Omental fat pad (tissue), 4 donors: ENCODE measurements around the gene TMEM106A. TPM values are rescaled to one million over a fixed set of nuclear protein-coding genes. Genes with fewer than 3 reads are reported as not detected.

Experiments used
- ATAC-seq: fragments of 150-250 bp; one replicate; pipeline ENCODE4 v1.9.1; 2016; ENCODE audit warnings: mild to moderate bottlenecking, moderate library complexity; ENCODE audit not compliant: low FRiP score
- DNase-seq: peaks from one replicate; pipeline ENCODE4 v3.0.0-alpha.2; 2019; ENCODE audit warnings: low spot score
- total RNA-seq, 4 donors: library from RNA; depleted of rRNA; stranded (reverse); fragments of >200 nt; gene quantifications; one replicate each; pipeline ENCODE4 v1.1.0, GENCODE V29; 2016
- TF ChIP-seq, protein P1 (sequence below), 3 donors: fragments of 450-650 bp; IDR thresholded peaks; one replicate each; pipeline ENCODE4 v1.5.1; 2016 to 2017; ENCODE audit warnings: antibody characterized with exemption in 3 of 3, mild to moderate bottlenecking in 3 of 3, moderate library complexity in 2 of 3

TMEM106A gene
- total RNA-seq, 4 donors from 2014 or later = 8.9 to 15.1 (median 14.5) TPM

DNA sequence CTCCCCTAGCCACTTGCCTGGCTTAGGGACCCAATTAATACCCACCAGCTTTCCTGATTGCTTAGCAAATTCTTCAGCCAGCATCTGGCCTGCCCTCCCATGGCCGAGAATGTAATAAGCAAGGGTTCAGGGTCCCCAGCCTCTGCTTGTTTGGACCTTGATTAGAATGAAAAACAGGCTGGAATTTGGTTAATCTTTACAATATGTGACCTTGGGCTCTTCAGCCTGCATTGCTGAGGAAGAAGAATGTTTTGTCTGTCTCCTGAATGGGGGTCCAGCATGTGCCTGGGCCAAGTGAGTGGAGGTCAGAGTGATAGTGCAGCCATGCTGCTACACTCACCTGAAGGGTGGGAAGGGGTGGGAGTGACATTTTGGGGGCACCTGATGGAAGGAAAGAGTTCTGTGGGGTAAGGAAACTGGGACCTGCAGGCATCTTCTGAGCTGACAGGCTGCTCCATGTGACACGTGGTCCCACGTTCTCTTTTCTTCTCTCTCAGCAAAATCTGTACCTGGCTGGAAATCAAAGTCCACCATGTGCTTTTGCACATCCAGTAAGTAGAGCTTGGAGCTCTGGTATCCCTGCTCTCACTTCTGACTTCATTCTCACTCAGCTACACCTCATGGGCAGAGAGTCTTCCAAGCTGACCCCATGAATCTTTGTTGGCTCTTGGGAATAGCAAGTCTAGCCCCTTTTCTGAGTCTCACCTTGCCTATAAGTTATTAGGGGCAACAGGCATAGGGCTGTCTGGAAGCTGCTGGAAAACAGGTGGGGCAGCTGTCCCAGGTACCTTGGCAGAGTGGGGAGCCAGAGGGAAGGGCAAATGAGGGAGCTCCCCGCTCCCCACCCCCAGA is 5.3 kb downstream of the TMEM106A start:
- ATAC-seq (no peak), DNase-seq (no peak)
- TF ChIP-seq, protein P1, sequence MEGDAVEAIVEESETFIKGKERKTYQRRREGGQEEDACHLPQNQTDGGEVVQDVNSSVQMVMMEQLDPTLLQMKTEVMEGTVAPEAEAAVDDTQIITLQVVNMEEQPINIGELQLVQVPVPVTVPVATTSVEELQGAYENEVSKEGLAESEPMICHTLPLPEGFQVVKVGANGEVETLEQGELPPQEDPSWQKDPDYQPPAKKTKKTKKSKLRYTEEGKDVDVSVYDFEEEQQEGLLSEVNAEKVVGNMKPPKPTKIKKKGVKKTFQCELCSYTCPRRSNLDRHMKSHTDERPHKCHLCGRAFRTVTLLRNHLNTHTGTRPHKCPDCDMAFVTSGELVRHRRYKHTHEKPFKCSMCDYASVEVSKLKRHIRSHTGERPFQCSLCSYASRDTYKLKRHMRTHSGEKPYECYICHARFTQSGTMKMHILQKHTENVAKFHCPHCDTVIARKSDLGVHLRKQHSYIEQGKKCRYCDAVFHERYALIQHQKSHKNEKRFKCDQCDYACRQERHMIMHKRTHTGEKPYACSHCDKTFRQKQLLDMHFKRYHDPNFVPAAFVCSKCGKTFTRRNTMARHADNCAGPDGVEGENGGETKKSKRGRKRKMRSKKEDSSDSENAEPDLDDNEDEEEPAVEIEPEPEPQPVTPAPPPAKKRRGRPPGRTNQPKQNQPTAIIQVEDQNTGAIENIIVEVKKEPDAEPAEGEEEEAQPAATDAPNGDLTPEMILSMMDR (IDR thresholded peaks at IDR 0.05) = no peak

DNA sequence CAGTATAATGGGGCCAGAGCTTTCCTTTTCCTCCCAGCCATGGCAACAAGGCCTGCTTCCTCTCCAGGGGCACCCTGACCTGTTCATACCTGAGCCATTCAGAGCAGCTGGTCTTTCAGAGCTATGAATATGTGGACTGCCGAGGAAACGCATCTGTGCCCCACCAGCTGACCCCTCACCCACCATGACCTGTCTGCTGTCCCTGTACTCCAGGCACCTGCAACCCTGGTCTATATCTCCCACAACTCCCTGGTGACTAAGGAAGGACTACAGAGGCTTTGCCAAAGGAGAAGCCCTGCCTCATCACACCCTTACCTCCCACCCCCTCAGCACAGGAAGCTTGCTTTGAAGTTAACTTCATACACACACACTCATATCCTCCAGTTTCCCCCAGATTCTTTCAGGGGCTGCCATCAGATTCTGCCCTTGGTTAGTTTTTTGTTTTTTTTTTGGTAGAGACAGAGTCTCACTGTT is 6.0 kb downstream of the TMEM106A start:
- ATAC-seq (no peak), DNase-seq (no peak)
- TF ChIP-seq, protein P1 (IDR thresholded peaks at IDR 0.05) = no peak

DNA sequence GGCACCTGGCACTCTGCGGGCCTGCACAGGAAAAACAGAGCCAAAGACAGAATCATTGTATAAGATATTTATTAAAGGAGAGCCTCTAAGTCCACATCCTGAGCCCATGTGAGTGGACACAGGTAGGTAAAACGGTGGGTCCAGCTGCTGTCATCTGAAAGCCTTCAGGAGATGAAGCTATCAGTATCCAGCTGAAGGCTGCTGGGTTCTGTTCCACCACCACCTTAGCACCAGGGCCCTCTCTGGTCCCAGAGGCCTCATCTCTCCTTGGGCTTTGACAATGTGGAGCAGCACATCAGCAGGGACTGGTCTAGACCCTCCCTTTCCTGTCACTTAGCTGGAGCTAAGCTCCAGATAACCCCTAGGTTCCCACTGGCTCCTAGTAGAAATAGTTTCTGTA is 7.3 kb downstream of the TMEM106A start:
- ATAC-seq (no peak), DNase-seq (no peak)

DNA sequence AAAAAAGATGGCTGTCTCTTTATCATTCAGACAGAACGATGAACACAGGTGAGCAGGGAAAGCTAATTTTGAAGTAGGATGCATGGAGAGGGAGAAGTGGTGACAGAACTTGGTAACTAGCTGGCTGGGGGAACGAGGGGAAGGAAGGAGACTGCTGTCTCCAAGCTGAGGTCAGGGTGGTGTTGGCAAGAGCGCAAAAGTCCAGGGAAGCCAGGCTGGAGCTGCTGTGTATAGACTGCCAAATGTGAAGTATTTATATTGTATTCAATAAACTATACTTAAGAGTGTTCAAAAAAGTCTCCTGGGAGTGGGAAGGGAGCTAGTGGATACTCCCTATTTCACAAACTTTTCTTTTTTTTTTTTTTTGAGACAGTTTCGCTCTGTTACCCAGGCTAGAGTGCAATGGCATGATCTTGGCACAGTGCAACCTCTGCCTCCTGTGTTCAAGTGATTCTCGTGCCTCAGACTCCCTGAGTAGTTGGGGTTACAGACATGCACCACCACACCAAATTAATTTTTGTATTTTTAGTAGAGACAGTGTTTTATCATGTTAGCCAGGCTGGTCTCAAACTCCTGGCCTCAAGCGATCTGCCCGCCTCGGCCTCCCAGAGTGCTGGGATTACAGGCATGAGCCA is 8.2 kb downstream of the TMEM106A start:
- DNase-seq (no peak), ATAC-seq (no peak)
- TF ChIP-seq, protein P1 (IDR thresholded peaks at IDR 0.05) = no peak

More for the DNA sequence above, 7.3 kb downstream of the TMEM106A start:
- TF ChIP-seq, protein P1 (IDR thresholded peaks at IDR 0.05) = no peak

DNA sequence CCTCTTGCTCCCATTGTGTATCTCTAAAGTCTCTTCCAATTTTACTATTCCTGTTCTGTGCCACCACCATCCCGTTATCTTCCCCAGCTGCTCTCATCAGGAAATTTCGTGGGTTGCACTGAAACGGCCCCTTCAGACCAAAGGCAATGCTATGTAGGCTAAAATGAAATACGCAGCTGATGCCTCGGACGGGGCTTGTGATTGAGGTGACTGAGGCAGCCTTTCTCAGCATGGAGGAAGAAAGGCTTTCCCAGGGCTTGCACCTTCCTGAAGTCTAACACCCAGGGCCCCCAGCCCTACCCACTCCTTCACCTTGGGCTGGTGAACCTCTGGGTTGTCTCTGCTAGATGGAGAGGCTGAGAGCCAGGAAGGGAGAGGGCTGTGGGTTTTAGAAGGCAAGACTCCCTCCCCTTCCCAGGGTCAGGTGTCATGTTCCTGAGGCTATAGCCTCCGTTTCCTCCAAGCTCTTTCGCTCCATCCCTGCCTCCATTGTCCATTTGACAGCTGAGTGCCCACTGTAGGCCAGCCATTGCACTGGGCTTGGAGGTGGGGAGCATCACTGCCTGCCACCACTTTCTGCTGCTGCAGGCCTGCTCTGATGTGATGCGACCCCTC is 8.9 kb downstream of the TMEM106A start:
- TF ChIP-seq, protein P1 (IDR thresholded peaks at IDR 0.05) = no peak
- DNase-seq = no peak
- no peak for ATAC-seq

DNA sequence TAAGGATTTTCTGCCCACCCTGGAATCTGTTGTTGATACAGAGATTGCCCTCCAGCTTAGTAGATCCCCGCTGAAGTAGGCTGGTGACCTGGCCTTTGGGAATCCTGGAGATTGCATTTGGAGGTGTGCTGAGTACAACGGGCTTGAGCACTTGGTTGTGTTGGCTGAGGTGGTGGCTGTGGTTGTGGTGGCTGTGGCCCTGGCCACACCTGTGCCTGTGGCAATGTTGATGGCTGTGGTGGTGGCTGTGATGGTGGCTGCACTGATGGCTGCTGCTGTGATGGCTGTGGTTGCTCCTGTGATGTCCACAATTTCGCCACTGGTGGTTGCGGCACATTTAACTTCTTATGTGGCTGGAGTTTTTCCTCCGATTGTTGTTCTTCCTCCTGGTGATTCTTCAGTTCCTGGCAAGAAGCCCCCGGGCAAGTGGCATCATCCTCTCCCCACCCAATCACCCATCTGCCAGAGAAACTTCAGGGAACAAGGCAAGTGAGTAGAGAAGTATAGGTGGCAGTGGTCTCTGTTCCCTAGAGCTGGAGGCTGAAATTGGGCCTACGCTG is 12.6 kb downstream of the TMEM106A start:
- ATAC-seq (no peak), DNase-seq (no peak)
- TF ChIP-seq, protein P1 (IDR thresholded peaks at IDR 0.05) = no peak
